Thyroid gland (tissue), 4 donors: Measurements from ENCODE around the gene PLIN5.

Experiments
- POLR2A ChIP-seq, 2 donors: fragments of 450-650 bp; IDR thresholded peaks; one replicate each; pipeline ENCODE4 v1.6.1; 2017; ENCODE audit warnings: antibody characterized with exemption in 2 of 2, mild to moderate bottlenecking in 2 of 2, moderate library complexity in 1 of 2
- TF ChIP-seq, protein P1 (sequence below), 6 experiments: fragments of 200-600 bp in 3 of 6; fragments of 450-650 bp in 3 of 6; sonication (generic) in 3 of 6; IDR thresholded peaks; one replicate each; pipeline ENCODE4 v1.5.1; 2016 to 2019; ENCODE audit warnings: antibody characterized with exemption in 6 of 6, mild to moderate bottlenecking in 2 of 6, inconsistent platforms in 1 of 6, moderate library complexity in 1 of 6

DNA sequence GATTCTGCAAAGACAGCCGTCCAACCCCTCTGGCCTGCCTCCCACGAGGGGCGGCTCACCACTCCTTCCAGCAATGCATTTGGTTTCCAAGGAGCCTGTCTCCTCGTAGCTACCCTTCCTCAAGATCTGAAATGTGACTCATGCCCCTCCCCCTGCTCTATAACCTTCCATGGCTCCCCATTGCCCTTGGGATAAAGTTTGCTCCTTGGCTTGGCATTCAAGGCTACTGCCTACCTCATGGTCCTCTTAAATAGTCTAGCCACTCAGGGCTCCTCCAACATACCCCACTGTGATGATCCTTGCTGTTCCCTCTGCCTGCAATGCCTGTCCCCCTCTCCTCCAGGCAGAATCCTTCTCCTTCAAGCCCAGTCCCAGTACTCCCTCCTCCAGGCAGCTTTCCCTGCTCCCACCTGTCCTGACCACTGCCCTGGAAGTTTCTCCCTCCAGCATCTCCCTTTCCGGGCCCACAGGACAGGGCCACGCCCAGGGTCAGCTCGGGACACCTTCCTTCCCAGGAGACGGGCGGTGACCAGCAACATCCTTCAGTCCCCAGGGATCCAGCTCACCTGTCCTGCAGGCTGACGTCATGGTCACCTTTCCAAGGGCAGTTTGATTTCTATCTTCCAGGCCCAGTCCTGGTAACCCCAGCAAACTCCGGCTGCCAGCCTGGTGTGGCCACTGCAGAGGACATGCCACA is 43.7 kb upstream of the PLIN5 start:
- TF ChIP-seq, protein P1, sequence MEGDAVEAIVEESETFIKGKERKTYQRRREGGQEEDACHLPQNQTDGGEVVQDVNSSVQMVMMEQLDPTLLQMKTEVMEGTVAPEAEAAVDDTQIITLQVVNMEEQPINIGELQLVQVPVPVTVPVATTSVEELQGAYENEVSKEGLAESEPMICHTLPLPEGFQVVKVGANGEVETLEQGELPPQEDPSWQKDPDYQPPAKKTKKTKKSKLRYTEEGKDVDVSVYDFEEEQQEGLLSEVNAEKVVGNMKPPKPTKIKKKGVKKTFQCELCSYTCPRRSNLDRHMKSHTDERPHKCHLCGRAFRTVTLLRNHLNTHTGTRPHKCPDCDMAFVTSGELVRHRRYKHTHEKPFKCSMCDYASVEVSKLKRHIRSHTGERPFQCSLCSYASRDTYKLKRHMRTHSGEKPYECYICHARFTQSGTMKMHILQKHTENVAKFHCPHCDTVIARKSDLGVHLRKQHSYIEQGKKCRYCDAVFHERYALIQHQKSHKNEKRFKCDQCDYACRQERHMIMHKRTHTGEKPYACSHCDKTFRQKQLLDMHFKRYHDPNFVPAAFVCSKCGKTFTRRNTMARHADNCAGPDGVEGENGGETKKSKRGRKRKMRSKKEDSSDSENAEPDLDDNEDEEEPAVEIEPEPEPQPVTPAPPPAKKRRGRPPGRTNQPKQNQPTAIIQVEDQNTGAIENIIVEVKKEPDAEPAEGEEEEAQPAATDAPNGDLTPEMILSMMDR (IDR thresholded peaks at IDR 0.05): no peak
- no peak for TF ChIP-seq POLR2A (IDR thresholded peaks at IDR 0.05)
